PC-9 (cell line): ENCODE data around the gene CDHR5. TPM values are rescaled to one million over a fixed set of nuclear protein-coding genes. Genes with fewer than 3 reads are reported as not detected.

Source experiments
- BruUV-seq: library from RNA; stranded (reverse); fragments of 400-500 nt; replicated peaks from 2 replicates; lab custom pipeline; 2021; lab: Mats Ljungman, UMichigan
- CTCF ChIA-PET: fragments of 300-600 bp; sonication (Branson Sonifier 250); formaldehyde crosslinking; loops from one replicate; lab custom pipeline; 2022; ENCODE audit warnings: antibody characterized with exemption; lab: Charles Lee
- POLR2A ChIA-PET: fragments of 300-600 bp; sonication (Branson Sonifier 250); formaldehyde crosslinking; loops from one replicate; lab custom pipeline; 2022; ENCODE audit warnings: antibody characterized with exemption; ENCODE audit not compliant: unreplicated experiment; lab: Charles Lee
- DNase-seq, 2 experiments: peaks; one replicate each; pipeline versions ENCODE4 v3.0.0 to v3.0.0-alpha.2; 2015 to 2022; ENCODE audit warnings: mixed read lengths in 1 of 2
- H2AFZ ChIP-seq: fragments of 200-600 bp; sonication (generic); 2 replicates; pipeline ENCODE4 v1.8.1; 2017; ENCODE audit warnings: antibody characterized with exemption
- H3F3A ChIP-seq: fragments of 200-600 bp; sonication (generic); 2 replicates; pipeline ENCODE4 v1.8.1; 2017; ENCODE audit warnings: antibody characterized with exemption, mild to moderate bottlenecking, low read depth; ENCODE audit not compliant: insufficient read depth
- H3K27ac ChIP-seq: fragments of 200-600 bp; sonication (generic); 2 replicates; pipeline ENCODE4 v1.6.1; 2016; ENCODE audit warnings: mixed run types
- H3K27me3 ChIP-seq: fragments of 200-600 bp; sonication (generic); 2 replicates; pipeline ENCODE4 v1.6.1; 2016; ENCODE audit warnings: low read depth, mixed run types; ENCODE audit not compliant: insufficient read depth
- H3K36me3 ChIP-seq: fragments of 200-600 bp; sonication (generic); 2 replicates; pipeline ENCODE4 v1.6.1; 2016; ENCODE audit warnings: low read depth, mixed run types
- H3K4me1 ChIP-seq: fragments of 200-600 bp; sonication (generic); replicated peaks from 2 replicates; pipeline ENCODE4 v1.6.1; 2016; ENCODE audit warnings: mixed run types; ENCODE audit not compliant: insufficient read depth
- H3K4me2 ChIP-seq: fragments of 200-600 bp; sonication (generic); 2 replicates; pipeline ENCODE4 v1.6.1; 2017; ENCODE audit warnings: mixed run types
- H3K4me3 ChIP-seq: fragments of 200-600 bp; sonication (generic); 2 replicates; pipeline ENCODE4 v1.6.1; 2016; ENCODE audit warnings: mixed run types
- H3K79me2 ChIP-seq: fragments of 200-600 bp; sonication (generic); 2 replicates; pipeline ENCODE4 v1.6.1; 2017; ENCODE audit warnings: low read depth, mixed run types
- H3K9me2 ChIP-seq: fragments of 200-600 bp; sonication (generic); 2 replicates; pipeline ENCODE4 v1.8.1; 2017; ENCODE audit warnings: mild to moderate bottlenecking; ENCODE audit not compliant: insufficient read depth
- H3K9me3 ChIP-seq: fragments of 200-600 bp; sonication (generic); 2 replicates; pipeline ENCODE4 v1.8.1; 2016; ENCODE audit warnings: low read depth; ENCODE audit not compliant: insufficient read depth
- H4K20me1 ChIP-seq: fragments of 200-600 bp; sonication (generic); 2 replicates; pipeline ENCODE4 v1.8.1; 2017; ENCODE audit not compliant: insufficient read depth
- EZH2 ChIP-seq: fragments of 200-600 bp; sonication (generic); IDR thresholded peaks from 2 replicates; pipeline ENCODE4 v1.8.0; 2017; ENCODE audit warnings: antibody characterized with exemption, low read depth
- intact Hi-C: fragments of 100-400 bp; cut with micrococcal nuclease; formaldehyde crosslinking; loops from one replicate; pipeline ENCODE4 v1.10.0; 2022; ENCODE audit not compliant: unreplicated experiment
- total RNA-seq: library from RNA; stranded (reverse); gene quantifications from 2 replicates; pipeline ENCODE4 v1.2.3, GENCODE V29; 2021
- TF ChIP-seq, protein P1 (sequence below): fragments of 200-600 bp; sonication (generic); conservative IDR thresholded peaks from 2 replicates; pipeline ENCODE4 v1.6.1; 2017; ENCODE audit warnings: mixed run types, antibody characterized with exemption, mild to moderate bottlenecking, moderate library complexity

CDHR5 gene
- total RNA-seq, 1 experiment from 2014 or later, result not detected

DNA sequence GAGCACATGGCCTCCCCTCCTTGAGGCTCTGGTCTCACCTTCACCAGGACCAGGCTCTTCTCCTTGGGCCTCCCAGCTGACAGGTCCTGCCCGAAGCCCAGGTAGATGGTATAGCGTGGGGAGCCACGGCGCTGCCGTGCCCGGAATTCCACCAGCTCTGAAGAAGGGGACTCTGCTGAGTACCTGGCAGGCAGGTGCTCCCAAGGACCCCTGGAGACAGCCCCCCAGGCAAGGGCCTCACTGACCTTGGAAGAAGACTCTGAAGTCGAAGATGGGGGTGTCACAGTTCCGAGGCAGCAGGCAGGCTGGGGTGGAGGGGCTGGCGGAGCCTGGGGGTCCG lies 11.8 kb downstream of the CDHR5 start:
- Histone ChIP-seq H3K9me2 (no peaks in the 10 kb centered on the region), H3F3A (peaks cover 13% of the 10 kb centered on the region), H2AFZ (no peak overlapping the region), H3K9me3 (no peaks in the 10 kb centered on the region), H3K36me3 (no peaks in the 10 kb centered on the region), H3K79me2 (no peaks in the 10 kb centered on the region), H3K27ac (no peak overlapping the region), H4K20me1 (peaks cover 7% of the 10 kb centered on the region), H3K27me3 (no peaks in the 10 kb centered on the region), H3K4me1 (no peaks in the 10 kb centered on the region), H3K4me2 (no peak overlapping the region), H3K4me3 (no peak overlapping the region)
- intact Hi-C loops, result loop anchor here (1.0 kb wide), 1 partner anchor 7 kb away; no protein-coding TSS in a partner anchor
- DNase-seq, result no peak
- POLR2A ChIA-PET, result interaction anchor here (0.5 kb wide), 1 partner anchor 315 kb away, joined by 3 read pairs; no protein-coding TSS in a partner anchor
- no peak for TF ChIP-seq EZH2
- TF ChIP-seq, protein P1, sequence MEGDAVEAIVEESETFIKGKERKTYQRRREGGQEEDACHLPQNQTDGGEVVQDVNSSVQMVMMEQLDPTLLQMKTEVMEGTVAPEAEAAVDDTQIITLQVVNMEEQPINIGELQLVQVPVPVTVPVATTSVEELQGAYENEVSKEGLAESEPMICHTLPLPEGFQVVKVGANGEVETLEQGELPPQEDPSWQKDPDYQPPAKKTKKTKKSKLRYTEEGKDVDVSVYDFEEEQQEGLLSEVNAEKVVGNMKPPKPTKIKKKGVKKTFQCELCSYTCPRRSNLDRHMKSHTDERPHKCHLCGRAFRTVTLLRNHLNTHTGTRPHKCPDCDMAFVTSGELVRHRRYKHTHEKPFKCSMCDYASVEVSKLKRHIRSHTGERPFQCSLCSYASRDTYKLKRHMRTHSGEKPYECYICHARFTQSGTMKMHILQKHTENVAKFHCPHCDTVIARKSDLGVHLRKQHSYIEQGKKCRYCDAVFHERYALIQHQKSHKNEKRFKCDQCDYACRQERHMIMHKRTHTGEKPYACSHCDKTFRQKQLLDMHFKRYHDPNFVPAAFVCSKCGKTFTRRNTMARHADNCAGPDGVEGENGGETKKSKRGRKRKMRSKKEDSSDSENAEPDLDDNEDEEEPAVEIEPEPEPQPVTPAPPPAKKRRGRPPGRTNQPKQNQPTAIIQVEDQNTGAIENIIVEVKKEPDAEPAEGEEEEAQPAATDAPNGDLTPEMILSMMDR, result no peak
- CTCF ChIA-PET, result no interaction called here
- BruUV-seq, result no TSS peak

DNA sequence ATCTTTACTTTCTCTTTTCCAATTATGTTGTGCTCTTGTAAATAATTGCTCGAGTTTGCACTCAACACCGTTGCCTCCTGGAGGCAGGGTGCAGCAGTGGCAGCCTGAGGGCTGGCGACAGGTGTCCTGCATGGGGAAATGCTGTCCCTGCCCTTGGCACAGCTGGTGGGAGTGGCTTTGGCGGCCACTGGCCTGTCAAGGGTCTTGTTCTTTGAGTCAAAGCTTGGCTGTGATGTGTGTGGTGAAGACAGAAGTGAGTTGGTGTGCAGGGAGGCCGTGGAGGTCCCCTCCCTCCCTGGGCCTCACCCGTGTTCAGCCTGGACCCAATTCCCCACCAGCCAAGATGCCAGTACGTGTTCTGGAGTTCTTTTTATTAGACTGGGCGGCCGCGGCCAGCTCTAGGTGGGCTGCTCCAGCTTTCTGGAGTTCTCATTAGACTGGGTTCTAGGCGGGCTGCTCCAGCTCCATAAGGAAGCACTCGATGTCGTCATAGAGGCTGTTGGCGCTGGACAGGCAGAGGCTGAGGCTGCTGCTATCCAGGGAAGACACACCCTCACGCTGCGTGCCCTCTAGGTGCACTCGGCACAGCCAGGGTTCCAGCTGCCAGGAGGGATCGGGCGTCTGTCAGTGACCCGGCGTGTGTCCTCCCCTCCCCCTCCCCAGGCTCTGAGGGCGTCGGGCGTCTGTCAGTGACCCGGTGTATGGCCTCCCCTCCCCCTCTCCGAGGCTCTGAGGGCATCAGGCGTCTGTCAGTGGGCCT lies 12.4 kb downstream of the CDHR5 start:
- TF ChIP-seq EZH2, result no peak
- TF ChIP-seq, protein P1, result no peak; the same call in 1 of the 2 replicates
- Histone ChIP-seq H4K20me1 (peaks cover 7% of the 10 kb centered on the region), H3K36me3 (no peaks in the 10 kb centered on the region), H2AFZ (no peak overlapping the region), H3K27me3 (no peaks in the 10 kb centered on the region), H3K9me3 (no peaks in the 10 kb centered on the region), H3K9me2 (no peaks in the 10 kb centered on the region), H3K27ac (no peak overlapping the region), H3K4me3 (no peak overlapping the region), H3K4me2 (no peak overlapping the region), H3K4me1 (no peaks in the 10 kb centered on the region), H3F3A (peaks cover 13% of the 10 kb centered on the region), H3K79me2 (no peaks in the 10 kb centered on the region)
- peak; percentile 31 to 61 for DNase-seq
- ChIA-PET CTCF (no interaction called here), POLR2A (no interaction called here)
- intact Hi-C loops, result loop anchor here (1.0 kb wide), 1 partner anchor 8 kb away; no protein-coding TSS in a partner anchor
- BruUV-seq, result no TSS peak

DNA sequence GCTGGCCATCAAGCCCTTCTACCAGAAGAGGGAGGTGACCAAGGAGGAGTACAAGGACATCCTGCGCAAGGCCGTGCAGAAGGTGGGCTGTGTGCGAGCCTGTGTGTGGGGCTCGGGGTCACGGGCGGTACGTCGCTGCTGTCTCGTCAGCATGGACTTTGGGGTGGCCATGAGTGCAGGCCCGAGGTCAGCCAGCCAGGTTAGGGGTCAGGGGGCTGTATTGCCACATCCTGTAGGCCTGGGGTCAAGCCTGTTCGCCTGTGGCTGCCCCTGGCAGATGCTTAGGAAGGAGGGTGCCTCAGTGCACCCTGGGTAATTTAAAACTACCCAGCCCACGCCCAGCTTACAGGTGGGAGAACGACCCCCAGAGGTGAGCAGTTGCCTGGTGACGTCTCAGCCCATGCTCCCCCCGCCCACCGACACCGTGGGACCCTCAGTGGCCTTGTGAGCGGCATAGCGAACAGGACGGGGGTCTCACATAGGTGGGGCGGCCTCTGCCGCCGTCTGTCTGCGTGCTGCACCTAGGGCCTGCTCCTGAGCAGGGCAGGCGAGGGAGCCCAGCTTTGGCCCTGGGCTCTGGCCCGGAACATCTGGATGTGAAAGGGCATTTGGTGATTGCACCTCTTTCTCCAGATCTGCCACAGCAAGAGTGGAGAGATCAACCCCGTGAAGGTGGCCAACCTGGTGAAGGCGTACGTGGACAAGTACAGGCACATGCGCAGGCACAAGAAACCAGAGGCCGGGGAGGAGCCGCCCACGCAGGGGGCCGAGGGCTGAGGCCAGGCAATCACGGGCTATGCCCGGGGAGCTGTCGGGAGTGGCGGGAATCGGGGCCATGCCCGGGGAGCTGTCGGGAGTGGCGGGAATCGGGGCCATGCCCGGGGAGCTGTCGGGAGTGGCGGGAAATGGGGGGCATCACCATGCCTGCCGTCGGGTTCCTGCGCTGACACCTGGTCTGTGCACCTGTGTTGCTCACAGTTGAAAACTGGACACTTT lies 13.5 kb downstream of the CDHR5 start:
- no peaks in the 10 kb centered on the region for H3K27me3 ChIP-seq
- H3K36me3 ChIP-seq, result no peaks in the 10 kb centered on the region
- no peaks in the 10 kb centered on the region for H3K9me2 ChIP-seq

More for the DNA sequence above, 13.5 kb downstream of the CDHR5 start:
- DNase-seq, result no peak
- H3K79me2 ChIP-seq, result no peaks in the 10 kb centered on the region
- H3K4me1 ChIP-seq, result no peaks in the 10 kb centered on the region
- no peak overlapping the region for H3K4me3 ChIP-seq
- no peaks in the 10 kb centered on the region for H3K9me3 ChIP-seq
- H2AFZ ChIP-seq, result no peak overlapping the region
- intact Hi-C loops, result no loop called here
- no TSS peak for BruUV-seq
- no peak overlapping the region for H3K27ac ChIP-seq
- TF ChIP-seq, protein P1, result no peak
- H3K4me2 ChIP-seq, result no peak overlapping the region
- ChIA-PET POLR2A (no interaction called here), CTCF (no interaction called here)
- H3F3A ChIP-seq, result peaks cover 12% of the 10 kb centered on the region
- H4K20me1 ChIP-seq, result peaks cover 7% of the 10 kb centered on the region
